Activated T-cell treated with anti-CD3 and anti-CD28 coated beads, Interleukin-2, amount 50 U/mL, for 72 hours (primary cell): ENCODE data around the gene PDCD7. TPM values are rescaled to one million over a fixed set of nuclear protein-coding genes. Genes with fewer than 3 reads are reported as not detected.
A peak's percentile ranks its signal among the peaks of the same experiment; 100 is the strongest.
"Not testable (repeated sequence)": the region's sequence is repeated elsewhere in the genome, so short reads cannot be mapped to it uniquely, and the experiment has no call there.

Experiments
- ATAC-seq, 2 donors: fragments of 150-1000 bp; cut with Tn5 transposase; replicated peaks in 1 of 2; 2 replicates each; pipeline ENCODE4 v1.10.0; 2021; ENCODE audit warnings: moderate library complexity in 2 of 2, mild to moderate bottlenecking in 1 of 2
- DNase-seq, 2 donors: peaks; one replicate each; pipeline ENCODE4 v3.0.0; 2021 to 2022; ENCODE audit warnings: mixed read lengths in 1 of 2
- H3K27ac Mint-ChIP-seq: one replicate; pipeline ENCODE4 v1.8.0; 2022; ENCODE audit warnings: mild to moderate bottlenecking, moderate library complexity, mixed read lengths
- H3K27me3 Mint-ChIP-seq: one replicate; pipeline ENCODE4 v1.8.0; 2022; ENCODE audit warnings: low read depth, mixed read lengths
- H3K36me3 Mint-ChIP-seq, 2 donors: one replicate each; pipeline ENCODE4 v1.8.0; 2022; ENCODE audit warnings: mixed read lengths in 2 of 2, mild to moderate bottlenecking in 1 of 2; ENCODE audit not compliant: insufficient read depth in 2 of 2
- H3K4me1 Mint-ChIP-seq: one replicate; pipeline ENCODE4 v1.8.0; 2022; ENCODE audit warnings: low read depth, mixed read lengths
- H3K4me3 Mint-ChIP-seq, 2 donors: one replicate each; pipeline ENCODE4 v1.8.0; 2022; ENCODE audit warnings: mild to moderate bottlenecking in 2 of 2, mixed read lengths in 2 of 2, moderate library complexity in 2 of 2
- H3K9me3 Mint-ChIP-seq, 2 donors: one replicate each; pipeline ENCODE4 v1.8.0; 2022; ENCODE audit warnings: mixed read lengths in 2 of 2
- total RNA-seq, 2 donors: library from RNA; stranded (reverse); gene quantifications; one replicate each; pipeline ENCODE4 v1.2.3, GENCODE V29; 2022

Gene PDCD7
- total RNA-seq, 2 donors from 2014 or later, result 47.4 to 49.0 TPM

DNA sequence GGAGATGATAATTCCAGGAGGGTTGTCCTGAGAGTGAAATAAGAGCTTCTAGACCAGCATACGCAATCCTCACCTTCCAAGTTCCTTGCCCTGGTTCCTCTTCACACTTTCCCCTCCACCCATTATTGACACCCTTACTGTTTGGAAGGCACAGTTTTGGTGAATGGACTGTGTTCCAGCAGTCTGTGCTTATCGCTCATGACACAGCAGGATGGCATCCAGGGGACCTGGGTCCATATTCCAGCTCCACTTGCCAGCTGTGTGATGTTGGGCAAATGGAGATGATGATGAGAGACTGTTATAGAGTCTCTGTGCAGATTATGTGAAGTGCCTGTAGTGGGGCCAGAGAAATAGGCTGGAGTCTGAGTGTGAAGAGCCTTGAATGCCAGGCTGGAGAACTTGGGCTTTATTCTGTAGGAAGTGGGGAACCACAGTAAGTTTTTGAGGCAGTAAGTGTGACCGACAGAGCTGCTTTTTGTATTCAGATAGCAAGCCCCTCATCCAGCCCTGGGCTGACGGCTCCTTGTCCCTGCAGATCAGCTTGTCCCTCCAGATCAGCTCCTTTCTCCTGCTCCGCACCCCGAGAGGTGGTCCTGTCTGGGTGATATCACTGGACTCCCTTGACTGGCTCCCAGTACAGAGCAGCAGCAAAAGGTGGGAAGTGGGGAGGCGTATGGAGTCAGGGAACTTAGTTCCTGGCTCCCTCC is 49.0 kb downstream of the PDCD7 start:
- Mint-ChIP-seq H3K27ac (no peak overlapping the region), H3K4me1 (peaks cover 15% of the 10 kb centered on the region), H3K9me3 (no peaks in the 10 kb centered on the region), H3K27me3 (peaks cover 21% of the 10 kb centered on the region), H3K36me3 (no peaks in the 10 kb centered on the region), H3K4me3 (no peak overlapping the region)
- DNase-seq (no peak), ATAC-seq (no peak)

DNA sequence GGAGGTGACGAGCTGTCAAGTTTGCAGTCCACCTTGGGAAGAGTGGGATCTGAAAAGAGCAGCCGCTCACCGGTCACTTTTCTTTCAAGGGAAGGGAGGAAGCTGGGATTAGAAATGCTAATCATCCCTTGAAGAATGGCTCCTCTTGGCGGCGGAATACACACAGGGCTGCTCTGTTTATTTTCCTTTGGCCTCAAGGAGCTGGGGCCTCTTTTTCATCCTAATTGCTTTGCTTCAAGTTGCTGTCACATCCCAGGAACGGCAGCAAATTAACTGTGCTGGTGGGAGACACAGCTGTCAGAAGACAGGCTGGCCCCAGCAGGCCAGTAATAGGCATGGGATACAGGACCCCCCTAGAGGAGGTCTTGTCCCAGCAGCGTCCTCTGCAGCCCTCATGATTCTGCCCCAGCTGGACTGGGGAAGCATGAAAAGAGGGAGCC is 50.3 kb downstream of the PDCD7 start:
- H3K9me3 Mint-ChIP-seq, result no peaks in the 10 kb centered on the region
- H3K36me3 Mint-ChIP-seq, result no peaks in the 10 kb centered on the region
- peaks cover 31% of the 10 kb centered on the region for H3K27me3 Mint-ChIP-seq
- H3K4me3 Mint-ChIP-seq, result no peak overlapping the region
- no peak for ATAC-seq
- H3K4me1 Mint-ChIP-seq, result peaks cover 16% of the 10 kb centered on the region
- DNase-seq, result no peak
- H3K27ac Mint-ChIP-seq, result no peak overlapping the region

DNA sequence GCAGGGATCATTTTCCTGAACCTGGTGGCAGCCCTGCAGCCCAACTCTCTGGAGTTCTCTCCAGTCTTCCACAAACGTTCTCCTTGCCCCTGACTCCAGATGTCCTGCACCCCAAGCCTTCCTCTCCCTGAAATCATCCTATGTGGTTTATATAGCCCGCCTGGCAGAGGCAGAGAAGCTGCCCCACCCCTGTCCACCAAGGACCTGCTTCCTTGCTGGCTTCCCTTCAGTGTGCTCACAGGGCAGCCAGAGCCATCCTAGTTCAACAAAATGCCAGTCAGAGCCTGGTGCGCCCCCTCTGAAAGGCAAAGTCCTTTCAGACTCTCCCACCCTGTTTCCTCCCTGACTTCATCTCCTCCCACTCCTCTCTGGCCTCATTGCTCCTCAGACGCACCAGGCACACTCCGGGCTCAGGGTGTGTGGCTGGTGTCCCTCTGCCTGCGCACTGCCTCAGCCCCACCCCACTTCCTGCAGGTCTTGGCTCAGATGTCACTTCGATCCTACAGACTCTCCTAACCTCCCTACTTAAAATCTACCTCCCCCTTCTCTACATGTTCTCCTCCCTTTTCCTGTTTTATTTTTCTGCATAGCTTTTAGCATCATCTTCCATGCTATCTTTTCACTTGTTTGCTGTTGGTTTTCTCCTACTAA is 51.2 kb downstream of the PDCD7 start:
- H3K27me3 Mint-ChIP-seq, result peaks cover 39% of the 10 kb centered on the region
- no peak overlapping the region for H3K27ac Mint-ChIP-seq
- peak overlapping the region; percentile 22 to 42 for H3K4me3 Mint-ChIP-seq
- H3K4me1 Mint-ChIP-seq, result peaks cover 24% of the 10 kb centered on the region
- ATAC-seq (peak; percentile 49 to 65), DNase-seq (peak; percentile 22 to 30)
- no peaks in the 10 kb centered on the region for H3K9me3 Mint-ChIP-seq
- no peaks in the 10 kb centered on the region for H3K36me3 Mint-ChIP-seq

DNA sequence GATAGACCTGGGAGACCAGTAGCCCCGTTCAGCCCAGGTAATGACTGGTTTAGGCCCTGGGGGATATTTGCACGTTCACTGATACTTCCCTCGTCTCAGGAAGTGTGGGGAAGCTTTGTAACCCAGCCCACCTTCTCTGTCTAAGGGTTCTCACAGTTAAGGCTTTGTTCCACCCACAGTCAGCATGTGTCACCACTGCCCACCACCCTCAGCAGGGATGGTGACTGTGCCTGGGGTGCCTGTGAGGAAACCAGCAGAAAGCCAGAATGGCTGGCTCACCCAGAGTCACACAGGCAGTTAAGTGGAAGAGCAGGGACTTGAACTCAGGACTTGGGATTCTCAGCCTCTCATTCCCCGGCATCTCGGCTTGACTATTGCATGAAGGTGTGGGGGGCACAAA is 51.9 kb downstream of the PDCD7 start:
- ATAC-seq (peak; percentile 61 to 65), DNase-seq (peak; percentile 12 to 42)
- no peaks in the 10 kb centered on the region for H3K9me3 Mint-ChIP-seq
- peaks cover 24% of the 10 kb centered on the region for H3K4me1 Mint-ChIP-seq
- H3K4me3 Mint-ChIP-seq, result no peak overlapping the region
- H3K36me3 Mint-ChIP-seq, result no peaks in the 10 kb centered on the region
- H3K27ac Mint-ChIP-seq, result no peak overlapping the region
- peaks cover 39% of the 10 kb centered on the region for H3K27me3 Mint-ChIP-seq

DNA sequence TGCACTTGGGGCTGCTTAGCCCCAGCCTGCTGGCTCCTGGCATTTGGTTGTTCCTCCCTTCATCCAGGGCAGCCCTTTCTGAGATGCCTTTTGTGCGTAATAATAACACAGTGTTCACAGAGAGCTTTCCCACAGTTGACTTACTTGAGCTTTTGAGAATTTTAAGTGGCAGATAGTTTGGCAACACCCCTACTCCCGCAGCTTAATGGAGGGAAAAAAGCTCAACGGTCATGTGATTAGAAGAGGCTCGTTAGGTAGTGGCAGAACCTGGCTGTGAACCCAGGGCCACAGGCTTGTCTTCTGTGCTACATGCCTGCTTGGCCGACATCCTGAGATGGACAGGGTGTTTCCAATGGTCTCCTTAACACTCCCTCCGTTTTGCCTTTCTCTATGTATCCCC is 52.3 kb downstream of the PDCD7 start:
- peaks cover 24% of the 10 kb centered on the region for H3K4me1 Mint-ChIP-seq
- DNase-seq (no peak), ATAC-seq (no peak)
- no peaks in the 10 kb centered on the region for H3K36me3 Mint-ChIP-seq
- no peak overlapping the region for H3K27ac Mint-ChIP-seq
- H3K9me3 Mint-ChIP-seq, result no peaks in the 10 kb centered on the region
- no peak overlapping the region for H3K4me3 Mint-ChIP-seq
- peaks cover 41% of the 10 kb centered on the region for H3K27me3 Mint-ChIP-seq

DNA sequence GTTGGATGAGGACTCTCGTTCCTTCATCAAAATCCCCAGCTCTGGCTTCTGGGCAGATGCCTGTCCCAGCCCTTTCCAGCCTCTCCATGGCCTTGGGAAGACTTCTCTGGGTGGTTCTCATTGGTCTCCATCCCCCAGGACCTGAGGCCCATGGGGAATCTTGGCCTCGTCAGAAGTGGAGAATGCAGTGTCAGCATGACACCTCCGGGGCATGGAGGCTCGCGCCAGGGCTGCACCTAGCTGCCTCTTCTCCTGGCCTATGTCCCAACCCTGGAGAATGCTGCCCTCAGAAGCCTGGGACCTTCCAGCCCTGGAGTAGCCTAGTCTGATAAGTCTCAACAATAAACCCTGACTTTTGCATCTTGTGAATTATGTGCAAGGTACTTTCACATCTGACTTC is 54.0 kb downstream of the PDCD7 start:
- DNase-seq (no peak), ATAC-seq (no peak)
- Mint-ChIP-seq H3K36me3 (no peaks in the 10 kb centered on the region), H3K4me1 (peaks cover 24% of the 10 kb centered on the region), H3K9me3 (no peaks in the 10 kb centered on the region), H3K27ac (no peak overlapping the region), H3K27me3 (peaks cover 45% of the 10 kb centered on the region), H3K4me3 (no peak overlapping the region)

DNA sequence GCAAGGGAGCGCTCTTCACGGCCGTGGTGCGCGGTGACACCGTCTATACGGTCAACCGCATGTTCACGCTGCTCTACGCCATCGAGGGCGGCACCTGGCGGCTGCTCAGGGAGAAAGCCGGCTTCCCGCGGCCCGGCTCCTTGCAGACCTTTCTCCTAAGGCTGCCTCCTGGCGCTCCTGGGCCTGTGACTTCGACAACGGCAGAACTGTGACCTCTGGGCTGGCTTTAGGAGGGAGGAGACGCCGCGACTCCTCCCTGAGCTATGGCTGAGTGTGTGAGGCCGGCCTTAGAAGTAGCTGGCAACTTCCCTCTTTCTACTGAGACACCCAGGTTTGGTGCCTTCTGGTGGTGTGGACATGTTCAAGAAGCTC is 55.6 kb downstream of the PDCD7 start:
- peaks cover 32% of the 10 kb centered on the region for H3K27me3 Mint-ChIP-seq
- no peak overlapping the region for H3K27ac Mint-ChIP-seq
- no peaks in the 10 kb centered on the region for H3K36me3 Mint-ChIP-seq
- H3K4me1 Mint-ChIP-seq, result peaks cover 24% of the 10 kb centered on the region
- peak overlapping the region in 1 of 2 donors; percentile 31 for H3K4me3 Mint-ChIP-seq
- DNase-seq (peak; percentile 54 to 68), ATAC-seq (peak; percentile 64 to 79)
- no peaks in the 10 kb centered on the region for H3K9me3 Mint-ChIP-seq

DNA sequence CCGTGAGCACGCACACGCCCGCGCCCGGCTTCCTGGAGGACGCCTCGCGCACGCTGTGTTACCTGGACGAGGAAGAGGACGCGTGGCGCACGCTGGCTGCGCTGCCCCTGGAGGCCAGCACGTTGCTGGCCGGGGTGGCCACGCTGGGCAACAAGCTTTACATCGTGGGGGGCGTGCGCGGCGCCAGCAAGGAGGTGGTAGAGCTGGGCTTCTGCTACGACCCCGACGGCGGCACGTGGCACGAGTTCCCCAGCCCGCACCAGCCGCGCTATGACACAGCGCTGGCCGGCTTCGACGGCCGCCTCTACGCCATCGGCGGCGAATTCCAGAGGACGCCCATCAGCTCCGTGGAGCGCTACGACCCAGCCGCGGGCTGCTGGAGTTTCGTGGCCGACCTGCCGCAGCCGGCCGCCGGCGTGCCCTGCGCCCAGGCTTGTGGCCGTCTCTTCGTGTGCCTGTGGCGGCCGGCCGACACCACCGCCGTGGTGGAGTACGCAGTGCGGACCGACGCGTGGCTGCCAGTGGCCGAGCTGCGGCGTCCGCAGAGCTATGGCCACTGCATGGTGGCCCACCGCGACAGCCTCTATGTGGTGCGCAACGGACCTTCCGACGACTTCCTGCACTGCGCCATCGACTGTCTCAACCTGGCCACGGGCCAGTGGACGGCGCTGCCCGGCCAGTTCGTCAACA is 56.2 kb downstream of the PDCD7 start:
- ATAC-seq (no peak), DNase-seq (no peak)
- H3K4me1 Mint-ChIP-seq, result peaks cover 18% of the 10 kb centered on the region
- no peaks in the 10 kb centered on the region for H3K36me3 Mint-ChIP-seq
- H3K4me3 Mint-ChIP-seq, result peak overlapping the region in 1 of 2 donors; percentile 31
- H3K9me3 Mint-ChIP-seq, result no peaks in the 10 kb centered on the region
- peaks cover 27% of the 10 kb centered on the region for H3K27me3 Mint-ChIP-seq
- no peak overlapping the region for H3K27ac Mint-ChIP-seq

DNA sequence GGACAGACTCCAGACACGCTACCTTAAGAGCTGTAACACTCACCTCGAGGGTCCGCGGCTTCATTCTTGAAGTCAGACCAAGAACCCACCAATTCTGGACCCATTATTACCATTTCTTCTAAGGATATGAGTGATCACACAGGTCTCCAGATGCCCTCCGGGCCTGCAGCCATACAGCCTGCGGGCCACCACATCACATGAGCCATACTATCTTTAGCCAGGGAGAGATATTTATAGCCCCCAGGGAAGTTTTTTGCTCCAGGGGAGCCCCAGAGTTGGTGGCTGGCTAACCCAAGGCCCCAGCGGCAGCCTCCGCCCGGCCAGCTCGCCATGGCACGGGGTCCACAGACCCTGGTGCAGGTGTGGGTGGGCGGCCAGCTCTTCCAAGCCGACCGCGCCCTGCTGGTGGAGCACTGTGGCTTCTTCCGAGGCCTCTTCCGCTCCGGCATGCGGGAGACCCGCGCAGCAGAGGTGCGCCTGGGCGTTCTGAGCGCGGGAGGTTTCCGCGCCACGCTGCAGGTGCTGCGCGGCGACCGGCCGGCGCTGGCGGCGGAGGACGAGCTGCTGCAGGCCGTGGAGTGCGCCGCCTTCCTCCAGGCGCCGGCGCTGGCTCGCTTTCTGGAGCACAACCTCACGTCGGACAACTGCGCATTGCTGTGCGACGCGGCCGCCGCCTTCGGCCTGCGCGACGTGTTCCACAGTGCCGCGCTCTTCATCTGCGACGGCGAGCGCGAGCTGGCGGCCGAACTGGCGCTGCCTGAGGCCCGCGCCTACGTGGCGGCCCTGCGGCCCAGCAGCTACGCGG is 56.9 kb downstream of the PDCD7 start, which contains the start of gene KBTBD13:
Gene KBTBD13 (plus strand): TSS at position 261 of the 805 bp plus-strand sequence. CDS start 70 bp downstream, at position 331.
- Mint-ChIP-seq H3K27ac (no peak within 1 kb of the TSS), H3K9me3 (no peaks in the 10 kb centered on the region), H3K4me1 (peaks cover 11% of the 10 kb centered on the region), H3K36me3 (no peaks in the 10 kb centered on the region), H3K27me3 (peaks cover 25% of the 10 kb centered on the region), H3K4me3 (peak within 1 kb of the TSS in 1 of 2 donors; percentile 31)
- DNase-seq, result no peak
- no peak for ATAC-seq

DNA sequence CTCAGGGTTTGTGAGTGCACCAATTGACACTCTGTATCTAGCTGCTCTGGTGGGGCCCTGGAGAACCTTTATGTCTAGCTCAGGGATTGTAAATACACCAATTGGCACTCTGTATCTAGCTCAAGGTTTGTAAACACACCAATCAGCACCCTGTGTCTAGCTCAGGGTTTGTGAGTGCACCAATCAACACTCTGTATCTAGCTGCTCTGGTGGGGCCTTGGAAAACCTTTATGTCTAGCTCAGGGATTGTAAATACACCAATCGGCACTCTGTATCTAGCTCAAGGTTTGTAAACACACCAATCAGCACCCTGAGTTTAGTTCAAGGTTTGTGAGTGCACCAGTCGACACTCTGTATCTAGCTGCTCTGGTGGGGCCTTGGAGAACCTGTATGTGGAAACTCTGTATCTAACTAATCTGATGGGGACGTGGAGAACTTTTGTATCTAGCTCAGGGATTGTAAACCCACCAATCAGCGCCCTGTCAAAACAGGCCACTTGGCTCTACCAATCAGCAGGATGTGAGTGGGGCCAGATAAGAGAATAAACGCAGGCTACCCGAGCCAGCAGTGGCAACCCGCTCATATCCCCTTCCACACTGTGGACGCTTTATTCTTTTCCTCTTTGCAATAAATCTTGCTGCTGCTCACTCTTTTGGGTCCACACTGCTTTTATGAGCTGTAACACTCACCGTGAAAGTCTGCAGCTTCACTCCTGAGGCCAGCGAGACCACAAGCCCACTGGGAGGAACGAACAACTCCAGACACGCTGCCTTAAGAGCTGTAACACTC is 57.8 kb downstream of the PDCD7 start:
- not testable (repeated sequence) for H3K36me3 Mint-ChIP-seq, H3K4me1 Mint-ChIP-seq, H3K9me3 Mint-ChIP-seq, ATAC-seq, H3K27ac Mint-ChIP-seq, H3K4me3 Mint-ChIP-seq, DNase-seq
- peaks cover 25% of the 10 kb centered on the region for H3K27me3 Mint-ChIP-seq

DNA sequence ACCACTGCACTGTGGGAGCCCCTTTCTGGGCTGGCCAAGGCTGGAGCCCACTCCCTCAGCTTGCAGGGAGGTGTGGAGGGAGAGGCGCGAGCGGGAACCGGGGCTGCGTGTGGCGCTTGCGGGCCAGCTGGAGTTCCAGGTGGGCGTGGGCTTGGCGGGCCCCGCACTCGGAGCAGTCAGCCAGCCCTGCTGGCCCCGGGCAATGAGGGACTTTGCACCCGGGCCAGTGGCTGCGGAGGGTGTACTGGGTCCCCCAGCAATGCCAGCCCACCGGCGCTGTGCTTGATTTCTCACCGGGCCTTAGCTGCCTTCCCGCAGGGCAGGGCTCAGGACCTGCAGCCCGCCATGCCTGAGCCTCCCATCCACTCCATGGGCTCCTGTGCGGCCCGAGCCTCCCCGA is 58.7 kb downstream of the PDCD7 start:
- H3K4me1 Mint-ChIP-seq, H3K27ac Mint-ChIP-seq, H3K9me3 Mint-ChIP-seq, H3K4me3 Mint-ChIP-seq, DNase-seq, H3K36me3 Mint-ChIP-seq, ATAC-seq: not testable (repeated sequence)
- peaks cover 25% of the 10 kb centered on the region for H3K27me3 Mint-ChIP-seq

DNA sequence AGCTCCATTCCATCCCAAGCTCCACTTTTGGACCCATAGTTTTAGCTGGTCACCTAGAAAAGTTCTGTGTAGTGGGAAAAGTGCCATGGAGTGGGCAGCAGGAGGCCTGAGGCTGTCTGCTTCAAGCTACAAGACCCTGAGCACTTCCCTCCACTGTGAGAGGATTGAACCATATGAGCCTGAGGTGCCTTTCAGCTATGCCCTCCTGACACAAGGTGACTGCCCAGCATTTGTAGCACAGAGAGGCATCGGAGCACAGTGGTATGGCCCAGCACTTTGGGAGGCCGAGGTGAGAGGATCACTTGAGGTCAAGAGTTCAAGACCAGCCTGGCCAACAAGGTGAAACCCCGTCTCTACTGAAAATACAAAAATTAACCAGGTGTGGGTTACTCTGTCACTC is 61.0 kb downstream of the PDCD7 start:
- DNase-seq, result no peak
- H3K9me3 Mint-ChIP-seq, result no peaks in the 10 kb centered on the region
- H3K4me3 Mint-ChIP-seq, result no peak overlapping the region
- no peaks in the 10 kb centered on the region for H3K36me3 Mint-ChIP-seq
- peaks cover 7% of the 10 kb centered on the region for H3K4me1 Mint-ChIP-seq
- H3K27ac Mint-ChIP-seq, result no peak overlapping the region
- ATAC-seq, result no peak
- peaks cover 17% of the 10 kb centered on the region for H3K27me3 Mint-ChIP-seq
